Skeletal muscle tissue (tissue), 4 donors: Measurements from ENCODE around the gene NFE2L2. TPM values are rescaled to one million over a fixed set of nuclear protein-coding genes. Genes with fewer than 3 reads are reported as not detected.

Source experiments
- H3K27ac ChIP-seq: one replicate; pipeline ENCODE4 v1.7.0; 2013; ENCODE audit warnings: mild to moderate bottlenecking, low read depth, low read length, inconsistent platforms
- H3K27me3 ChIP-seq, 3 donors: one replicate each; pipeline ENCODE4 v1.7.0; 2013; ENCODE audit warnings: low read length in 3 of 3; ENCODE audit not compliant: control insufficient read depth in 3 of 3, insufficient read depth in 3 of 3
- H3K36me3 ChIP-seq, 3 donors: one replicate each; pipeline ENCODE4 v1.7.0; 2013; ENCODE audit warnings: low read length in 3 of 3; ENCODE audit not compliant: control insufficient read depth in 3 of 3, insufficient read depth in 3 of 3
- H3K4me1 ChIP-seq, 3 donors: one replicate each; pipeline ENCODE4 v1.7.0; 2013; ENCODE audit warnings: low read length in 3 of 3, mild to moderate bottlenecking in 3 of 3; ENCODE audit not compliant: control insufficient read depth in 3 of 3, insufficient read depth in 3 of 3
- H3K4me3 ChIP-seq, 3 donors: one replicate each; pipeline ENCODE4 v1.7.0; 2013; ENCODE audit warnings: low read length in 3 of 3
- H3K9ac ChIP-seq, 3 donors: one replicate each; pipeline ENCODE4 v1.7.0; 2013; ENCODE audit warnings: low read length in 3 of 3, mild to moderate bottlenecking in 3 of 3, moderate library complexity in 2 of 3, low read depth in 1 of 3
- H3K9me3 ChIP-seq, 3 donors: one replicate each; pipeline ENCODE4 v1.7.0; 2013; ENCODE audit warnings: low read length in 3 of 3; ENCODE audit not compliant: control insufficient read depth in 3 of 3
- total RNA-seq: library from RNA; depleted of rRNA; stranded (reverse); fragments of >200 nt; gene quantifications from one replicate; pipeline ENCODE4 v1.2.3, GENCODE V29; 2014
- donor health status: Osteomylitis.

NFE2L2 gene
- total RNA-seq, 1 donor from 2014 or later: 21.4 TPM

DNA sequence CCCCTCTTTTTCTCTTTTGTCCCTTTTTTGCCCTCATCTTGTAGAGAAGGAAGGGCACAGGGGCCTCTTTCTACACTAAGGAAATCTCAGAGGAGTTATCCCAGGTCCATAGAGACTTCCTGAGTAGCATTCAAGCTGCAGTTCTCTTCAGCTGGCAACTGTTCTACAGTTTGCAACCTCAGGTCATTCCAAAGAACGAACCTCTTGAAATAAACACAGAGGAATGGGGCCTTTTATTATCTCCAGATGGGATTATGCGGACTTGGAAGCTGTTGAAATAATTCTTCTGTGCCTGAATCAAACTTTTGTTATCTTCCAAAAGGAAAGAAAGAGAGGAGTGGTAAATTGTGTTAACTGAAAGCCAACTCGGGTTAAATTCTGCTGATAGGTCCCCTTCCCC lies 31.0 kb upstream of the NFE2L2 start:
- no peak overlapping the region for H3K4me3 ChIP-seq
- no peaks in the 10 kb centered on the region for H3K9me3 ChIP-seq
- H3K36me3 ChIP-seq: no peaks in the 10 kb centered on the region
- no peak overlapping the region for H3K27ac ChIP-seq
- no peak overlapping the region for H3K9ac ChIP-seq
- H3K27me3 ChIP-seq: no peaks in the 10 kb centered on the region
- H3K4me1 ChIP-seq: no peaks in the 10 kb centered on the region

DNA sequence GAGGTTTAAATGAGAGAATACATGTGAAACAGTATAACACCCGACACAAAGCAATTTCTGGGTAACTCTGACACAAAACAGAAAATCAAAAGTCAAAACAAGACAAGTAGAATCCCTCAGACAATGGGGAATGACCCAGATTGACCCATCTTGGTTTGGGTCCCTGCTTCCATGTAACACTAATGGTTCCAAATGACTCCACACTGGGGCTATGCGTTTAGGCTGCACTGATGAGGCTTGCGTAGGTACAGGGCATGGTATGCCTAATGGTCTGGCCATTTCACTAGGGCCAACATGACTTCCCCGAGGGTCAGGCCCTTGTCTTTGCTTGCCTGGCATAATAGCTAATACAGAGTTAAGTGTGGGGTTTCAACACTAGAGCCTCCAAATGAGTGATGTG lies 27.2 kb upstream of the NFE2L2 start:
- no peak overlapping the region for H3K4me3 ChIP-seq
- H3K36me3 ChIP-seq: peaks cover 0 to 6% (median 1%) of the 10 kb centered on the region in 3 donors
- H3K4me1 ChIP-seq: no peaks in the 10 kb centered on the region
- no peak overlapping the region for H3K27ac ChIP-seq
- no peaks in the 10 kb centered on the region for H3K9me3 ChIP-seq
- H3K27me3 ChIP-seq: no peaks in the 10 kb centered on the region
- H3K9ac ChIP-seq: no peak overlapping the region

DNA sequence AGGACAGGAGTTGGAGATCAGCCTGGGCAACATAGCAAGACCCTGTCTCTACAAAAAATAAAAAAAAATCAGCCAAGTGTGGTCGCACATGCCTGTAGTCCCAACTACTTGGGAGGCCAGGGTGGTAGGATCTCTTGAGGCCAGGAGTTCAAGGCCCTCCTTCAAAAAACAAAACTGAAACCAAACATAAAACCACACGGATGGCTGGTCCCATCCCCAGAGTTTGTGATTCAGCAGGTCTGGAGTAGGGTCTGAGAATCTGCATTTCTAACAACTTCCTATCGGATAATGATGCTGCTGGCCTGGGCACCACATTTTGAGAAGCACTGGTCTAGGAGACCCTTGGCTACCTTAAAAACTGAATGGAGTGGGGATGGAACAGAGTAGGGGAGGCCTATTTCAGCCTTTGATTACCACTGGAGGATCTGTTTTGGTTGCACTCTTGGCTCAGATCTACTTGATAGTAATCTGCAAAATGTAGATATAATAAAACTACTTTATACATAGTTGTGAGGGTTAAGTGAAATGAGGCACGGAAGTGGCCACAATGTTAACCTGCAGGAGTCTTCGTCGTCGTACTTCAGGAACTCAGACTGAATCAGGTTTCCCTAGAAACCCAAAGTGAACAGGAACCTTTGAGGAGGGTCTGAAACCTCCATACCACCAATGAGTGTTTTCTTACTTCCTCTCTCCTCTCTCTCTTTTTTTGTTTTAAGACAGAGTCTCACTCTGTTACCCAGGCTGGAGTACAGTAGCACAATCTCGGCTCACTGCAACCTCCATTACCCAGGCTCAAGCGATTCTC lies 25.5 kb upstream of the NFE2L2 start:
- no peak overlapping the region for H3K9ac ChIP-seq
- peaks cover 7 to 10% (median 10%) of the 10 kb centered on the region in 3 donors for H3K4me1 ChIP-seq
- peaks cover 0 to 6% (median 2%) of the 10 kb centered on the region in 3 donors for H3K36me3 ChIP-seq
- no peaks in the 10 kb centered on the region for H3K27me3 ChIP-seq
- H3K27ac ChIP-seq: no peak overlapping the region
- H3K9me3 ChIP-seq: no peaks in the 10 kb centered on the region
- H3K4me3 ChIP-seq: no peak overlapping the region

DNA sequence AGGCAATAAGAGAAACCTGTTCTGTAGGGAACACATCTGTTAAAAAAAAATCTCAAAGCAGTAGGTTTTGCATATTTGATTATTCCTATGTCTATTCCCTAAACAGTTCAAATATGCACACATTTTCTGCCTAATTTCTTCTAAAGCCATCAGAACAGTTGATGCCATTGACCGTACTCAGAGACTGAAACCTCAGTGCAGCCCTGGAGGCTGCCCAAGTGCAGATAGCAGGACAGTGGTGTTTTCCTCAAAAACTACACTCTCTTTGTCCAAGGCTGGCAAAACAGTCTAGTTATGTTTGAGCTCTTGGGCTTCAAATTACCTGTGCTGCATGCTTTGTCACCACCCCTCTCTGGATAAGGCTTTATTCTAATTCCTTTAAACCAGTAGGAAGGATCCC lies 23.3 kb upstream of the NFE2L2 start:
- H3K4me3 ChIP-seq: no peak overlapping the region
- no peaks in the 10 kb centered on the region for H3K9me3 ChIP-seq
- no peaks in the 10 kb centered on the region for H3K27me3 ChIP-seq
- peaks cover 0 to 6% (median 2%) of the 10 kb centered on the region in 3 donors for H3K36me3 ChIP-seq
- peaks cover 12 to 17% (median 14%) of the 10 kb centered on the region in 3 donors for H3K4me1 ChIP-seq
- H3K9ac ChIP-seq: no peak overlapping the region
- no peak overlapping the region for H3K27ac ChIP-seq

DNA sequence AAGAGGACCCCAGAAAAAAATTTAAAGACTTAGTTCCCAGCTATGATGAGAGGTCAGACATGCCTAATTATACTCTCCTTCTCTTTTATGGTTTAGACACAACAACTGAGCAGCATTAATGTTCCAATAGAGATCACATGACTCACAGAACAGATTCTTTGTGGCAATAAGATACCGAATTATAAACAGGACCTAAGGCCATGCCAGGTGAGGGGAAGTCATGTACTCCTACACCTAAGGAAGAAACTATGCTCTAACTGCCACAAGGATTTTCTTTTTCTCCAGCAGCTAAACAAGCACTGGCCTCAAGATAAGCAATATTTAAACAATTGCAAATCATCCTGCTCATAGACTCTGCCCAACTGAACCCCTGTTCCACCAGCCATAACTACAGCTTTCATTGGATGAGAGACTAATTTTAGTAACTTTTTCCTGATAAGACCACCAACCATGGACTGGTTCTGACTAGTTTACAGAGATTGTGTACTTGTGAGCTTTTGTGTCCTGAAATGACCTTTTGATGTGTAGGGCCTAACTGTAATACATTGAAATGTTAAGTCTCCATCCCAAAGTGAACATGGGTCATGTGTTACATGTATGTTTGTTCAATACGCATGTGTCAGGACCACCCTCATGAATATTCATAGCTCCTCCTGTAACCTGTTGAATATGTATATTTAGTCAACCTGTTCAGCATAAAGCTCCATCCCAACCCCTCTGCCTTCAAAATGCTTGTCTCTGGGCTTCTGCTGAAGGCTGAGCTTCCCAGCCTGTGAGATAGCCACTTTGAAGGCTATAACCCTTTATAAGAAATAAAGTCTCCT lies 21.6 kb upstream of the NFE2L2 start:
- Histone ChIP-seq H3K9ac (no peak overlapping the region), H3K4me3 (no peak overlapping the region), H3K4me1 (peaks cover 14 to 32% (median 25%) of the 10 kb centered on the region in 3 donors), H3K27ac (no peak overlapping the region), H3K27me3 (no peaks in the 10 kb centered on the region), H3K9me3 (no peaks in the 10 kb centered on the region), H3K36me3 (peaks cover 0 to 6% (median 2%) of the 10 kb centered on the region in 3 donors)

DNA sequence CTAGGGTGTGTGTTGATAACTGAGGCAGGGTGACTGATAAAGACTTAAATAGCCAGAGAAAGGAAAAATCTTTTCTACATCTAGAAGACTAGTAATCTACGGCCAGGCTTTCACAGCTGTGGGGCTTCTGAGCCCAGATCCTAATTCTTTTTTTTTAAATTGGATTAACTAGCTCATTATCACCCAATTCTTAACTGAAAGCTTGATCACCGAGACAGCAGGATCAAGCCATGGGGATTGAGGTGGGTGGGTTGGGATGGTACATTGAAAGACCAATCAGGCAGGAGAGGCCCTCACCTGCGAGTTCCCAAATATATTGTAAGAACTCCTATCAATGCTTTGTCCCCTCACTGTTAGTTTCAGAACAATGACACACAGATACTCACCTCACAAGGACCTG lies 20.0 kb upstream of the NFE2L2 start:
- Histone ChIP-seq H3K4me3 (no peak overlapping the region), H3K4me1 (peaks cover 19 to 37% (median 25%) of the 10 kb centered on the region in 3 donors), H3K9ac (no peak overlapping the region), H3K27ac (no peak overlapping the region), H3K36me3 (peaks cover 0 to 6% (median 2%) of the 10 kb centered on the region in 3 donors), H3K9me3 (no peaks in the 10 kb centered on the region), H3K27me3 (no peaks in the 10 kb centered on the region)

DNA sequence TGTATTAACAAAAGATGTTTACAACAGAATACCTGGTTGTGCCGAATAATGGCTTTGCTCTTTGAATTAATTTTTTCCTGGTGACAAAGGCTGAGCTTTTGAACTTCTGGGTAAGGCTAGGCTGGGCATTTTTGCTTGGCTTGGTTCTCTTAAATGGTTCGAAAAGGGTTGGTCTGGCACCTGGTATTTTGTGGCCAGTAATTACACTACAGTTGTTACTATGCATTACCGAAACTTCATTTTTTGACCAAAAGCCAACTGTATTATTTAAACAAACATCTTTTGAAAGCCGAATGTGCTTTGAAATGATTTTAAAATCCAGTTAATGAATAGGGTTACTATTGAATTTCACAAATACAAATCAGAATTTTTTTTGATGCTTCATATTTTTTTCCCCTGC lies 19.4 kb upstream of the NFE2L2 start:
- H3K4me1 ChIP-seq: peaks cover 19 to 38% (median 25%) of the 10 kb centered on the region in 3 donors
- H3K4me3 ChIP-seq: no peak overlapping the region
- H3K36me3 ChIP-seq: peaks cover 0 to 6% (median 2%) of the 10 kb centered on the region in 3 donors
- H3K27me3 ChIP-seq: no peaks in the 10 kb centered on the region
- H3K27ac ChIP-seq: no peak overlapping the region
- no peak overlapping the region for H3K9ac ChIP-seq
- no peaks in the 10 kb centered on the region for H3K9me3 ChIP-seq

DNA sequence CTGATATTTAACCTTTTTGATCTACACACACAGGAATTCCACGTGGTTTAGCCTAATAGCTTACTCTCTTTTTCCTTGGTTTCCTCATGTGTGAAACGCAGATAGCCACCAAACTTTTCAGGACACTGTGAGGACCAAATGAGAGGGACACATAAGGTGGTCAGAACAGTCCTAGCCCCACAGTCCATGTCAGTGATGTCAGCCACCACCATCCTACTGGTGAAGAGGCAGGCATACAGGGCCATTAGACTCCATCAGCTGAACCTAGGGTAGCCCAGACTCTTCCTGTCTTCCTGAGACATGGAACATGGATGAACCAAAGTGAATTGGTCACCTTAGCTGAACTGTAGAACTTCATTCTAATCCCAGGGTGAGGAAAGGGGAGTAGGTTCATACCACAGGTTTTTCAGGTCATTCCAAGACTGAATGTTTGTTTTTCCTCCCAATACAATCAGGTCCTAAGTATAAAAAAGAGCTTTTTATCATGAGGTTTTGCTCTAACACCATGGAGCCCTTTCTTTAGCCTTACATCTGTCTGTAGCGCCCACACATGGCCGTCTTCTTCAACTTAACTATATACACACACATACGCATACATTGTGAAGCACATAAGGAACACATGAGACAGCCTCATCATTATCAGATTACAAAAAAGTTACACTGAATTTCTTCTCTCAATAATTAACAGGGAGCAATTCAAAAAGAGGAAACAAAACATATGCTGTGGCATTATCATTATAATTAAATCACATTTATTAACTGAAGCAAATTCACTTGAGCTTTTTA lies 18.5 kb upstream of the NFE2L2 start:
- H3K27ac ChIP-seq: no peak overlapping the region
- peaks cover 0 to 6% (median 2%) of the 10 kb centered on the region in 3 donors for H3K36me3 ChIP-seq
- H3K4me1 ChIP-seq: peaks cover 19 to 38% (median 25%) of the 10 kb centered on the region in 3 donors
- H3K4me3 ChIP-seq: no peak overlapping the region
- H3K9me3 ChIP-seq: no peaks in the 10 kb centered on the region
- no peak overlapping the region for H3K9ac ChIP-seq
- no peaks in the 10 kb centered on the region for H3K27me3 ChIP-seq

DNA sequence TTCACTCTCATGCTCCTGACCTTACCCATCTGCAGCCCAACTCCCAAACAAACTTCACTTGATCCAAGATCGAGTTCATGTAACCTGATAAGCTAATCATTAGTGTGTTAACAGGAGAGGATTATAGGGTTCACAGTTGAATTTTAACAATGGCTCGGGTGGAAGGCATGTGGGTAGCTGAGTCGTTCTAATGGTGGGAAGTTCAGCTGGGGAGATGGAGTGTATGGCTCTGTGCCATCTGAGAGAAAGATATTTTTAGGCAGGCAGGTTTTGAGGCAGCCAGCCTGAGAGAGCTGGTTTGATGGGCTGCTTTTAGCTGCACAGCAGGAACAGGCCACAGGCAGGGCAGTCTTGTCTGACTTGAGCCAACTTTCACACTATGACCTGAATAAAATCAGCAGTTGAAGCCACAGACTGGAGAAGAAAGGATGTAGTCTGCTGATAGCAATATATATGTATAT lies 17.7 kb upstream of the NFE2L2 start:
- Histone ChIP-seq H3K9ac (peak overlapping the region in 1 of 3 donors; percentile 2), H3K36me3 (peaks cover 0 to 2% (median 2%) of the 10 kb centered on the region in 3 donors), H3K4me3 (no peak overlapping the region), H3K4me1 (peaks cover 19 to 38% (median 25%) of the 10 kb centered on the region in 3 donors), H3K27me3 (no peaks in the 10 kb centered on the region), H3K27ac (peak overlapping the region; percentile 22), H3K9me3 (no peaks in the 10 kb centered on the region)
